ENCODE measurements around the gene MYO3A. TPM values are rescaled to one million over a fixed set of nuclear protein-coding genes. Genes with fewer than 3 reads are reported as not detected.

MYO3A gene
- total and polyA plus RNA-seq, 4 donors, result 0.33 TPM; not detected in 2

- TF ChIP-seq RXRA (IDR thresholded peaks at IDR 0.05) (no peak), TAF1 (conservative IDR thresholded peaks at IDR 0.05) (no peak), SP1 (IDR thresholded peaks at IDR 0.05) (no peak), NR2F2 (IDR thresholded peaks at IDR 0.05) (no peak), MAX (IDR thresholded peaks at IDR 0.05) (no peak), FOXA1 (IDR thresholded peaks at IDR 0.05) (no peak), GABPA (IDR thresholded peaks at IDR 0.05 in 1 of 2, conservative IDR thresholded peaks at IDR 0.05 in 1 of 2) (no peak), CTCF (IDR thresholded peaks at IDR 0.05; ENCODE audit: low read depth, low read length, missing input control) (no peak), FOXA2 (IDR thresholded peaks at IDR 0.05) (no peak), JUND (IDR thresholded peaks at IDR 0.05) (no peak), RAD21 (IDR thresholded peaks at IDR 0.05) (no peak), HNF4A (conservative IDR thresholded peaks at IDR 0.05) (no peak), HNF4G (IDR thresholded peaks at IDR 0.05) (no peak), YY1 (IDR thresholded peaks at IDR 0.05) (no peak), EGR1 (IDR thresholded peaks at IDR 0.05; ENCODE audit: low read depth in 2 of 2) (no peak)
- TF ChIP-seq, protein P1, sequence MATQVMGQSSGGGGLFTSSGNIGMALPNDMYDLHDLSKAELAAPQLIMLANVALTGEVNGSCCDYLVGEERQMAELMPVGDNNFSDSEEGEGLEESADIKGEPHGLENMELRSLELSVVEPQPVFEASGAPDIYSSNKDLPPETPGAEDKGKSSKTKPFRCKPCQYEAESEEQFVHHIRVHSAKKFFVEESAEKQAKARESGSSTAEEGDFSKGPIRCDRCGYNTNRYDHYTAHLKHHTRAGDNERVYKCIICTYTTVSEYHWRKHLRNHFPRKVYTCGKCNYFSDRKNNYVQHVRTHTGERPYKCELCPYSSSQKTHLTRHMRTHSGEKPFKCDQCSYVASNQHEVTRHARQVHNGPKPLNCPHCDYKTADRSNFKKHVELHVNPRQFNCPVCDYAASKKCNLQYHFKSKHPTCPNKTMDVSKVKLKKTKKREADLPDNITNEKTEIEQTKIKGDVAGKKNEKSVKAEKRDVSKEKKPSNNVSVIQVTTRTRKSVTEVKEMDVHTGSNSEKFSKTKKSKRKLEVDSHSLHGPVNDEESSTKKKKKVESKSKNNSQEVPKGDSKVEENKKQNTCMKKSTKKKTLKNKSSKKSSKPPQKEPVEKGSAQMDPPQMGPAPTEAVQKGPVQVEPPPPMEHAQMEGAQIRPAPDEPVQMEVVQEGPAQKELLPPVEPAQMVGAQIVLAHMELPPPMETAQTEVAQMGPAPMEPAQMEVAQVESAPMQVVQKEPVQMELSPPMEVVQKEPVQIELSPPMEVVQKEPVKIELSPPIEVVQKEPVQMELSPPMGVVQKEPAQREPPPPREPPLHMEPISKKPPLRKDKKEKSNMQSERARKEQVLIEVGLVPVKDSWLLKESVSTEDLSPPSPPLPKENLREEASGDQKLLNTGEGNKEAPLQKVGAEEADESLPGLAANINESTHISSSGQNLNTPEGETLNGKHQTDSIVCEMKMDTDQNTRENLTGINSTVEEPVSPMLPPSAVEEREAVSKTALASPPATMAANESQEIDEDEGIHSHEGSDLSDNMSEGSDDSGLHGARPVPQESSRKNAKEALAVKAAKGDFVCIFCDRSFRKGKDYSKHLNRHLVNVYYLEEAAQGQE (IDR thresholded peaks at IDR 0.05), result no peak
- TF ChIP-seq, protein P2, sequence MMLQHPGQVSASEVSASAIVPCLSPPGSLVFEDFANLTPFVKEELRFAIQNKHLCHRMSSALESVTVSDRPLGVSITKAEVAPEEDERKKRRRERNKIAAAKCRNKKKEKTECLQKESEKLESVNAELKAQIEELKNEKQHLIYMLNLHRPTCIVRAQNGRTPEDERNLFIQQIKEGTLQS (IDR thresholded peaks at IDR 0.05), result no peak
- TF ChIP-seq, protein P3, sequence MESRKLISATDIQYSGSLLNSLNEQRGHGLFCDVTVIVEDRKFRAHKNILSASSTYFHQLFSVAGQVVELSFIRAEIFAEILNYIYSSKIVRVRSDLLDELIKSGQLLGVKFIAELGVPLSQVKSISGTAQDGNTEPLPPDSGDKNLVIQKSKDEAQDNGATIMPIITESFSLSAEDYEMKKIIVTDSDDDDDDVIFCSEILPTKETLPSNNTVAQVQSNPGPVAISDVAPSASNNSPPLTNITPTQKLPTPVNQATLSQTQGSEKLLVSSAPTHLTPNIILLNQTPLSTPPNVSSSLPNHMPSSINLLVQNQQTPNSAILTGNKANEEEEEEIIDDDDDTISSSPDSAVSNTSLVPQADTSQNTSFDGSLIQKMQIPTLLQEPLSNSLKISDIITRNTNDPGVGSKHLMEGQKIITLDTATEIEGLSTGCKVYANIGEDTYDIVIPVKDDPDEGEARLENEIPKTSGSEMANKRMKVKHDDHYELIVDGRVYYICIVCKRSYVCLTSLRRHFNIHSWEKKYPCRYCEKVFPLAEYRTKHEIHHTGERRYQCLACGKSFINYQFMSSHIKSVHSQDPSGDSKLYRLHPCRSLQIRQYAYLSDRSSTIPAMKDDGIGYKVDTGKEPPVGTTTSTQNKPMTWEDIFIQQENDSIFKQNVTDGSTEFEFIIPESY (IDR thresholded peaks at IDR 0.05), result no peak
- Histone ChIP-seq H3K36me3 (ENCODE audit: control insufficient read depth in 4 of 4, insufficient read depth in 3 of 4, low read depth in 1 of 4, low read length in 3 of 4) (no peaks in the 10 kb centered on the region), H3K4me1 (ENCODE audit: control insufficient read depth in 4 of 4, insufficient read depth in 4 of 4, low read length in 3 of 4) (no peaks in the 10 kb centered on the region), H3K9me3 (ENCODE audit: control insufficient read depth in 4 of 4, low read length in 3 of 4) (no peaks in the 10 kb centered on the region), H3K9ac (ENCODE audit: low read depth in 1 of 2, low read length in 2 of 2) (no peak overlapping the region), H3K27me3 (ENCODE audit: control insufficient read depth in 4 of 4, insufficient read depth in 4 of 4, low read length in 3 of 4) (peaks cover 0 to 3% (median 0%) of the 10 kb centered on the region in 4 donors), H3K4me3 (ENCODE audit: low read depth in 1 of 3, low read length in 3 of 3) (no peak overlapping the region), H3K27ac (ENCODE audit: low read depth in 1 of 2, low read length in 2 of 2) (no peak overlapping the region)
- WGBS, result 60% methylated on average over 2 of the region's 2 CpGs
- DNase-seq (ENCODE audit: low spot score), result no peak
Observed at GRCh38 chr10:26238378-26238777, 304.3 kb downstream of the MYO3A start.

Measured in liver (tissue), 9 donors.